GM20431 (cell line): ENCODE measurements around the gene AFAP1.
"Not testable (repeated sequence)": the region's sequence is repeated elsewhere in the genome, so short reads cannot be mapped to it uniquely, and the experiment has no call there.

Experiments used
- in situ Hi-C: fragments of 300-500 bp; cut with MseI, MboI; formaldehyde crosslinking; loops from one replicate; pipeline ENCODE4 v1.15.0; 2020; ENCODE audit warnings: low sequenced_read_pairs; ENCODE audit not compliant: unreplicated experiment

The AFAP1 gene

GRCh38 chr4:7950301-7951092 lies 10.8 kb upstream of the AFAP1 start:
- in situ Hi-C loops: no loop called here

- in situ Hi-C loops: no loop called here
These were observed 10.1 kb upstream of the AFAP1 start for GRCh38 chr4:7949759-7950158.

- in situ Hi-C loops: no loop called here
These were observed 8.3 kb upstream of the AFAP1 start for GRCh38 chr4:7947927-7948326.

GRCh38 chr4:7945709-7946380 lies 6.2 kb upstream of the AFAP1 start:
- in situ Hi-C loops: no loop called here

- in situ Hi-C loops: no loop called here
These were observed 5.0 kb upstream of the AFAP1 start for GRCh38 chr4:7944599-7945220.

GRCh38 chr4:7943688-7944087 lies 4.0 kb upstream of the AFAP1 start:
- in situ Hi-C loops: not testable (repeated sequence)

GRCh38 chr4:7943211-7943610 lies 3.5 kb upstream of the AFAP1 start:
- in situ Hi-C loops: no loop called here

- in situ Hi-C loops: no loop called here
These were observed 2.4 kb upstream of the AFAP1 start for GRCh38 chr4:7941965-7942496.

- in situ Hi-C loops: no loop called here
These were observed 1.7 kb upstream of the AFAP1 start for GRCh38 chr4:7941111-7941964.

- in situ Hi-C loops: no loop called here
These were observed 868 bp downstream of the AFAP1 start for GRCh38 chr4:7938609-7939376.

GRCh38 chr4:7938266-7938608 lies 1.4 kb downstream of the AFAP1 start:
- in situ Hi-C loops: no loop called here

GRCh38 chr4:7937006-7937405 lies 2.7 kb downstream of the AFAP1 start:
- in situ Hi-C loops: no loop called here

- in situ Hi-C loops: no loop called here
These were observed 5.8 kb downstream of the AFAP1 start for GRCh38 chr4:7933651-7934510.

GRCh38 chr4:7932287-7932686 lies 7.4 kb downstream of the AFAP1 start:
- in situ Hi-C loops: no loop called here

- in situ Hi-C loops: no loop called here
These were observed 10.3 kb downstream of the AFAP1 start for GRCh38 chr4:7929118-7929951.

GRCh38 chr4:7928711-7929110 lies 10.9 kb downstream of the AFAP1 start:
- in situ Hi-C loops: no loop called here

- in situ Hi-C loops: no loop called here
These were observed 12.8 kb downstream of the AFAP1 start for GRCh38 chr4:7926822-7927221.

- in situ Hi-C loops: no loop called here
These were observed 15.1 kb downstream of the AFAP1 start for GRCh38 chr4:7924570-7924969.
